ENCODE results near the gene ITGB3. TPM values are rescaled to one million over a fixed set of nuclear protein-coding genes. Genes with fewer than 3 reads are reported as not detected.

The ITGB3 gene
- total and polyA plus RNA-seq, 10 donors: 0.30 to 56.0 (median 31.1) TPM

GRCh38 chr17:47292206-47292605 is 38.6 kb downstream of the ITGB3 start:
- Histone ChIP-seq H3K27me3 (replicated peaks in 1 of 7) (no peaks in the 10 kb centered on the region), H3K36me3 (no peaks in the 10 kb centered on the region), H3K27ac (no peak overlapping the region), H3K4me1 (peaks cover 0 to 24% (median 11%) of the 10 kb centered on the region in 6 donors), H3K9me3 (no peaks in the 10 kb centered on the region), H3K4me3 (no peak overlapping the region)
- TF ChIP-seq CTCF (IDR thresholded peaks at IDR 0.05 in 8 of 11, conservative IDR thresholded peaks at IDR 0.05 in 3 of 11) (no peak), POLR2AphosphoS5 (IDR thresholded peaks at IDR 0.05) (no peak), POLR2A (IDR thresholded peaks at IDR 0.05) (no peak)
- 87 to 96% (median 92%) methylated on average over 11 to 14 of the region's 14 CpGs for WGBS, 5 donors
- intact Hi-C loops (cut with DNase I; ENCODE audit: low total_unique reads): no loop called here
- DNase-seq: no peak

GRCh38 chr17:47295037-47295873 is 41.6 kb downstream of the ITGB3 start:
- H3K4me1 ChIP-seq: peaks cover 0 to 20% (median 10%) of the 10 kb centered on the region in 6 donors
- H3K9me3 ChIP-seq: no peaks in the 10 kb centered on the region
- no peak for DNase-seq
- no peaks in the 10 kb centered on the region for H3K36me3 ChIP-seq
- TF ChIP-seq POLR2A (IDR thresholded peaks at IDR 0.05): no peak
- TF ChIP-seq CTCF (IDR thresholded peaks at IDR 0.05 in 8 of 11, conservative IDR thresholded peaks at IDR 0.05 in 3 of 11): no peak
- no peak for TF ChIP-seq POLR2AphosphoS5 (IDR thresholded peaks at IDR 0.05)
- WGBS, 5 donors: 81 to 91% (median 89%) methylated on average over 12 to 14 of the region's 14 CpGs
- peak overlapping the region in 2 of 8 donors; percentile 60 to 73 for H3K27ac ChIP-seq
- no peak overlapping the region for H3K4me3 ChIP-seq
- H3K27me3 ChIP-seq (replicated peaks in 1 of 7): no peaks in the 10 kb centered on the region
- intact Hi-C loops (cut with DNase I; ENCODE audit: low total_unique reads): no loop called here

GRCh38 chr17:47295874-47296255 is 42.2 kb downstream of the ITGB3 start:
- H3K36me3 ChIP-seq: no peaks in the 10 kb centered on the region
- intact Hi-C loops (cut with DNase I; ENCODE audit: low total_unique reads): no loop called here
- no peaks in the 10 kb centered on the region for H3K27me3 ChIP-seq (replicated peaks in 1 of 7)
- peaks cover 0 to 20% (median 10%) of the 10 kb centered on the region in 6 donors for H3K4me1 ChIP-seq
- DNase-seq: no peak
- no peaks in the 10 kb centered on the region for H3K9me3 ChIP-seq
- no peak overlapping the region for H3K4me3 ChIP-seq
- TF ChIP-seq POLR2A (IDR thresholded peaks at IDR 0.05): no peak
- TF ChIP-seq POLR2AphosphoS5 (IDR thresholded peaks at IDR 0.05): no peak
- TF ChIP-seq CTCF (IDR thresholded peaks at IDR 0.05 in 8 of 11, conservative IDR thresholded peaks at IDR 0.05 in 3 of 11): no peak
- WGBS, 5 donors: 84 to 93% (median 88%) methylated on average over 6 of the region's 6 CpGs
- no peak overlapping the region for H3K27ac ChIP-seq

- H3K27me3 ChIP-seq (replicated peaks in 1 of 7): no peaks in the 10 kb centered on the region
- H3K36me3 ChIP-seq: peaks cover 0 to 11% (median 0%) of the 10 kb centered on the region in 6 donors
- H3K4me3 ChIP-seq: no peak overlapping the region
- H3K9me3 ChIP-seq: peaks cover 0 to 16% (median 5%) of the 10 kb centered on the region in 8 donors
- no peak overlapping the region for H3K27ac ChIP-seq
- DNase-seq: no peak
- 88 to 99% (median 97%) methylated on average over 4 of the region's 4 CpGs for WGBS, 5 donors
- intact Hi-C loops (cut with DNase I; ENCODE audit: low total_unique reads): no loop called here
- TF ChIP-seq POLR2A (IDR thresholded peaks at IDR 0.05): no peak
- TF ChIP-seq CTCF (IDR thresholded peaks at IDR 0.05 in 8 of 11, conservative IDR thresholded peaks at IDR 0.05 in 3 of 11): no peak
- no peak for TF ChIP-seq POLR2AphosphoS5 (IDR thresholded peaks at IDR 0.05)
- peaks cover 0 to 20% (median 10%) of the 10 kb centered on the region in 6 donors for H3K4me1 ChIP-seq
These were observed 44.2 kb downstream of the ITGB3 start for GRCh38 chr17:47297661-47298400.

Measured in spleen (tissue), 11 donors.